GM12891 (cell line): ENCODE measurements around the gene HMCN2.
"Not testable (repeated sequence)": the region's sequence is repeated elsewhere in the genome, so short reads cannot be mapped to it uniquely, and the experiment has no call there.

Source experiments
- POLR2AphosphoS5 ChIP-seq: IDR thresholded peaks from 2 replicates; pipeline ENCODE4 v1.6.1; 2011; ENCODE audit warnings: low read depth, low read length, control low read depth
- TAF1 ChIP-seq: IDR thresholded peaks from 2 replicates; pipeline ENCODE4 v1.6.1; 2011; ENCODE audit warnings: low read depth, low read length, control low read depth

- not testable (repeated sequence) for TF ChIP-seq POLR2AphosphoS5, TAF1
These were observed 75.0 kb downstream of the HMCN2 start for GRCh38 chr9:130340557-130340956.
